ENCODE measurements around the gene CUL9. TPM values are rescaled to one million over a fixed set of nuclear protein-coding genes. Genes with fewer than 3 reads are reported as not detected.

The CUL9 gene
- total RNA-seq, 5 donors from 2014 or later (not counting 1 experiment from before 2014, with no cell fraction given): 92.5 to 107 (median 96.5) TPM

DNA sequence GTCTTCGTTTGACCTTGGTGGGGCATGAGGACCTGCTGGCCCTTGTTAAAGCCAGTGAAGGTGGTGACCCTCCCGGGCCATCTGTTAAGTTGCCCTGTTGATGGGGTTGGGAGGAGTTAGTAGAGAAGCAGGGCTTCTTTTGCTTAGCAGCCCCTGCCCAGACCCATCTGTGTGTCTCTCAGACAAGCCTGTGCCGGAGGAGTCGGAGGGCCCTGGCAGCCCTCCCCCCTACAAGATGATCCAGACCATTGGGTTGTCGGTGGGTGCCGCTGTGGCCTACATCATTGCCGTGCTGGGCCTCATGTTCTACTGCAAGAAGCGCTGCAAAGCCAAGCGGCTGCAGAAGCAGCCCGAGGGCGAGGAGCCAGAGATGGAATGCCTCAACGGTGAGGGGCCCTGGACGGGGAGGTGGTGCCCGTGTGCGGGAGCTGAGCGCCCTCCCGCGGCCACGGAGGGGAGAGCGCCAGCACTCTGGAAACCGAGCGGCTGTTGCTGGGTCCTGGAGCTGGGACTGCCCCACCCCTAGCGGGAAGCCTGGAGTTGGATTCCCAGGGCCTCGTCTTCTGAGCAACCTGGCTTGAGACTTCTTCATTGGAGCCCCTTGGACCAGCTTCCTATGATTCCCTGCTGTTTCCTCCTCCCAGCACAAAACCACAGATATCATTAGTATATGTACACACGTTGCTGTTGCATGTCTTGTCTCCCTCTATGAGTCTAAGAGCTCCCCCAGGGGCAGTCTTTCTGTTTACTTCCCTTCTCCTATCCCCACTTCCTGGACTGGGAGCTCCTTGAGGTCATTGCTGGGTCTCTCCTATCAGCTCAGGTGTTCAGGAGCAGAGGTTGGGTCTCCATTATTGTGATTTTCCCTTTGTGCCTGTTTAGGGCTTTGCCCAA is 38.5 kb upstream of the CUL9 start:
- H3K27me3 Mint-ChIP-seq: peaks cover 0 to 3% of the 10 kb centered on the region in 2 donors
- Histone ChIP-seq H3K4me3 (ENCODE audit: control insufficient read depth in 1 of 2, extremely low read depth in 1 of 2, low read length in 1 of 2) (peak overlapping the region; percentile 1 to 50), H3K27me3 (replicated peaks in 1 of 2; ENCODE audit: control insufficient read depth in 2 of 2, extremely low read depth in 1 of 2, insufficient read depth in 2 of 2, low read length in 1 of 2) (peaks cover 0 to 2% of the 10 kb centered on the region in 2 experiments), H3K9me3 (no peaks in the 10 kb centered on the region), H3K4me1 (ENCODE audit: control insufficient read depth in 1 of 2, extremely low read depth in 1 of 2, insufficient read depth in 2 of 2, low read length in 2 of 2) (peaks cover 13 to 29% of the 10 kb centered on the region in 2 experiments), H3K27ac (ENCODE audit: low read length) (peak overlapping the region; percentile 3), H3K36me3 (ENCODE audit: control insufficient read depth in 2 of 2, extremely low read depth in 1 of 2, insufficient read depth in 1 of 2, low read length in 1 of 2) (no peaks in the 10 kb centered on the region)
- H3K27ac Mint-ChIP-seq: no peak overlapping the region
- H3K4me3 Mint-ChIP-seq: peak overlapping the region in 1 of 3 donors; percentile 70
- ATAC-seq (replicated peaks in 1 of 4) (peak; percentile 78 to 97 (median 80)), DNase-seq (peak; percentile 49 to 88 (median 70))
- WGBS (ENCODE audit: insufficient coverage): 17% methylated on average over 23 of the region's 25 CpGs
- no peaks in the 10 kb centered on the region for H3K9me3 Mint-ChIP-seq
- ChIA-PET POLR2A (interaction anchor here (0.6 kb wide), 2 partner anchors 164 to 1189 kb away, joined by 3 to 4 read pairs; partner anchors contain the start of gene PEX6 (in 1 of the 2)), CTCF (interaction anchor here (0.6 to 2.2 kb wide), 18 partner anchors 26 to 579 kb away, joined by 3 to 14 read pairs (median 3); partner anchors contain the start of genes KLHDC3 (in 1 of the 2), MEA1 (in 1 of the 2), RPL7L1 (in 1 of the 2) and UBR2 (in 1 of the 2))
- no peaks in the 10 kb centered on the region for H3K36me3 Mint-ChIP-seq
- peaks cover 13 to 28% (median 15%) of the 10 kb centered on the region in 3 donors for H3K4me1 Mint-ChIP-seq

DNA sequence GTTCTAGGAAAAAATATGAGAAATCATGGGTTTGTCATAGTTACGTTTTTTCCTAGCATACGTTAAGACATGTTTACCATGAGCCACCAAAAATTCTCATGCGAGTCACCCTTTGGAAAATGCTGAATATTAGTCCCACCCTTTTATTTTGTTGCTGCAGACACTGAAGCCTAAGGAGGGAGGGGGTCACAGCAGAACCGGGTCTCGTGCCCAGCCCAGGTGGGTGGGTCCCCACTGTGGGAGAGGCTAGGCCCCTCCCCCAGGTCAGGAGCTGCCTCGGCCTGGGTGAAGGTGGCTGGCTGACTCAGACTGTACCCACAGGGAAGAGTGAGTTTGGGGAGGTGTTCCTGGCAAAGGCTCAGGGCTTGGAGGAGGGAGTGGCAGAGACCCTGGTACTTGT is 37.1 kb upstream of the CUL9 start:
- DNase-seq: no peak

DNA sequence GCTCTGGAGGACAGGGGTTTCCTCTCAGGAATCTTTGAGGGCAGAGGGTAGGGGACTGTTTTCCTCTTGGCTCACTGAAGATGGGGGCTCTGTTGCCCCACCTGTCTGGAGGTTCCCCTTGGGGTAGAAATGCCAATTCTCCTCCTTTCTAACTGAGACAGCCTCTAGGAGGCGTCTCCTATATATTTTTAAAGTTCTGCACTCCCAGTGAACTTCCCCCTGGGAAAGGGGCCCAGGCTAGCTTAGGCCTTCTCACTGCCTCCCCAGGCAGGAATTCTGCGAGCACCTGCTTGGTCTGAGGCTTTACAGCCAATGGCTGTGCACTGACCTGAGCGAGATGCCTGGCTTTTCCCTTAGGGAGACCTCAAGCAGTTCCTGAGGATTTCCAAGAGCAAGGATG is 35.7 kb upstream of the CUL9 start:
- ChIA-PET CTCF (no interaction called here), POLR2A (no interaction called here)
- H3K9me3 Mint-ChIP-seq: no peaks in the 10 kb centered on the region
- no peak overlapping the region for H3K27ac ChIP-seq (ENCODE audit: low read length)
- no peaks in the 10 kb centered on the region for H3K36me3 Mint-ChIP-seq
- H3K27ac Mint-ChIP-seq: no peak overlapping the region
- 60% methylated on average over 2 of the region's 3 CpGs for WGBS (ENCODE audit: insufficient coverage)
- peaks cover 13 to 29% of the 10 kb centered on the region in 2 experiments for H3K4me1 ChIP-seq (ENCODE audit: control insufficient read depth in 1 of 2, extremely low read depth in 1 of 2, insufficient read depth in 2 of 2, low read length in 2 of 2)
- peaks cover 0 to 3% of the 10 kb centered on the region in 2 donors for H3K27me3 Mint-ChIP-seq
- H3K27me3 ChIP-seq (replicated peaks in 1 of 2; ENCODE audit: control insufficient read depth in 2 of 2, extremely low read depth in 1 of 2, insufficient read depth in 2 of 2, low read length in 1 of 2): peaks cover 0 to 2% of the 10 kb centered on the region in 2 experiments
- H3K4me1 Mint-ChIP-seq: peaks cover 13 to 24% (median 15%) of the 10 kb centered on the region in 3 donors
- ATAC-seq (replicated peaks in 1 of 4): no peak
- DNase-seq: no peak
- no peaks in the 10 kb centered on the region for H3K9me3 ChIP-seq
- H3K4me3 ChIP-seq (ENCODE audit: control insufficient read depth in 1 of 2, extremely low read depth in 1 of 2, low read length in 1 of 2): no peak overlapping the region
- no peak overlapping the region for H3K4me3 Mint-ChIP-seq
- H3K36me3 ChIP-seq (ENCODE audit: control insufficient read depth in 2 of 2, extremely low read depth in 1 of 2, insufficient read depth in 1 of 2, low read length in 1 of 2): no peaks in the 10 kb centered on the region

More for the DNA sequence above, 37.1 kb upstream of the CUL9 start:
- Histone ChIP-seq H3K36me3 (ENCODE audit: control insufficient read depth in 2 of 2, extremely low read depth in 1 of 2, insufficient read depth in 1 of 2, low read length in 1 of 2) (no peaks in the 10 kb centered on the region), H3K4me1 (ENCODE audit: control insufficient read depth in 1 of 2, extremely low read depth in 1 of 2, insufficient read depth in 2 of 2, low read length in 2 of 2) (peaks cover 13 to 29% of the 10 kb centered on the region in 2 experiments), H3K9me3 (no peaks in the 10 kb centered on the region), H3K4me3 (ENCODE audit: control insufficient read depth in 1 of 2, extremely low read depth in 1 of 2, low read length in 1 of 2) (no peak overlapping the region), H3K27ac (ENCODE audit: low read length) (no peak overlapping the region), H3K27me3 (replicated peaks in 1 of 2; ENCODE audit: control insufficient read depth in 2 of 2, extremely low read depth in 1 of 2, insufficient read depth in 2 of 2, low read length in 1 of 2) (peaks cover 0 to 2% of the 10 kb centered on the region in 2 experiments)
- ChIA-PET CTCF (no interaction called here), POLR2A (no interaction called here)
- Mint-ChIP-seq H3K4me1 (peaks cover 13 to 28% (median 15%) of the 10 kb centered on the region in 3 donors), H3K9me3 (no peaks in the 10 kb centered on the region), H3K36me3 (no peaks in the 10 kb centered on the region), H3K27ac (no peak overlapping the region), H3K27me3 (peaks cover 0 to 3% of the 10 kb centered on the region in 2 donors), H3K4me3 (no peak overlapping the region)
- ATAC-seq (replicated peaks in 1 of 4): no peak
- WGBS (ENCODE audit: insufficient coverage): 58% methylated on average over 3 of the region's 6 CpGs

DNA sequence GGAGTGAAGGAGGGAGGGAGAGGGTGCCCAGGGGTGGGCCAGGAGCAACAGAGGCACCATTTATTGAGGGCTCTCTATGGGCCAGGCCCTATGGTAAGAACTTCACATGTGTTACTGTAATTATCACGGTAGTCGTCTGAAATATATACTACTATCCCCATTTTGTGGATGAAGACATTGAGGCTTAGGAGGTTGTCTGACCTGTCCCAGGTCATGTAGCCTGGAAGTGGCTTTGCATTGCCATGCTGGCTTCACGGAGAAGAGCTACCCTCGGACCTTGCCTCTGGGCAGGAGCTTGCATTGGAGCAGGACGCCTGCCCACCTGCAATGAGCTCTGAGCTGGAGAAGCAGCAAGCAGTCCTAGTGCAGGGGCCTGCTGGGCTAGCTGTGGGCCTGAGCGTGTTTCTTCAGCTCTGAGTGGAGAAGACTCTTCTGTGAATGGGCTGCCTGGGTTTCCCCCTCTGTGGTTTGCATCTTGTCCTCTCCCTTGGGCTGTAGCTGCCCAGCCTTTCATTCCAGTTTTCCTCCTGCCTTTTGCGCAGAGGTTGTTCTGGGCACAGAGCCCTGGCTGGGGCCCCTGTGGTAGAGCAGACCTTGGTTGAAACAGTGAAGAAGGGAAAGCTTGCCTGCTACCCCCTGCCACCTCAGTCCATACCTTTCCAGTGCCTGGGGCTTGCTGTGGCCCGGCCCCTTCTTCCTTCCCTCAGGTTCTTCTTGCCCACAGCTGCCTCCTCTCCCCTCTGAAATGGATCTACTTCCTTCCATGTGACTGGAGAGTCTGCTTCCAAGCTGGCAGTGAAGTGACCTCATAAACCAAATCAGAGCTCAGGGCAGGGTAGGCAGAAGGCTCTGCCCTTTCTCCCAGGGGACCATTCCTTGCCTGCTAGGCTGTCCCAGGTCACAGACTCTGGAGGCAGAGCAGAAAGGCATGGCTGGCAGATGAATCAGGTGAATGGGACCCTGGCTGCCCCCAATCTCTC is 35.0 kb upstream of the CUL9 start:
- no peak overlapping the region for H3K4me3 Mint-ChIP-seq
- peaks cover 0 to 2% of the 10 kb centered on the region in 2 experiments for H3K27me3 ChIP-seq (replicated peaks in 1 of 2; ENCODE audit: control insufficient read depth in 2 of 2, extremely low read depth in 1 of 2, insufficient read depth in 2 of 2, low read length in 1 of 2)
- peaks cover 13 to 22% of the 10 kb centered on the region in 2 experiments for H3K4me1 ChIP-seq (ENCODE audit: control insufficient read depth in 1 of 2, extremely low read depth in 1 of 2, insufficient read depth in 2 of 2, low read length in 2 of 2)
- no peaks in the 10 kb centered on the region for H3K9me3 ChIP-seq
- H3K4me3 ChIP-seq (ENCODE audit: control insufficient read depth in 1 of 2, extremely low read depth in 1 of 2, low read length in 1 of 2): no peak overlapping the region
- 88% methylated on average over 4 of the region's 8 CpGs for WGBS (ENCODE audit: insufficient coverage)
- H3K36me3 ChIP-seq (ENCODE audit: control insufficient read depth in 2 of 2, extremely low read depth in 1 of 2, insufficient read depth in 1 of 2, low read length in 1 of 2): no peaks in the 10 kb centered on the region
- no peaks in the 10 kb centered on the region for H3K9me3 Mint-ChIP-seq
- H3K27ac Mint-ChIP-seq: no peak overlapping the region
- DNase-seq: no peak
- ChIA-PET POLR2A (no interaction called here), CTCF (interaction anchor here in 1 of 2 donors (0.8 kb wide), 1 partner anchor 11 kb away, joined by 3 read pairs; no protein-coding TSS in a partner anchor)
- no peaks in the 10 kb centered on the region for H3K36me3 Mint-ChIP-seq
- ATAC-seq (replicated peaks in 1 of 4): no peak
- peaks cover 0 to 3% of the 10 kb centered on the region in 2 donors for H3K27me3 Mint-ChIP-seq
- H3K4me1 Mint-ChIP-seq: peaks cover 13 to 20% (median 14%) of the 10 kb centered on the region in 3 donors
- H3K27ac ChIP-seq (ENCODE audit: low read length): no peak overlapping the region

DNA sequence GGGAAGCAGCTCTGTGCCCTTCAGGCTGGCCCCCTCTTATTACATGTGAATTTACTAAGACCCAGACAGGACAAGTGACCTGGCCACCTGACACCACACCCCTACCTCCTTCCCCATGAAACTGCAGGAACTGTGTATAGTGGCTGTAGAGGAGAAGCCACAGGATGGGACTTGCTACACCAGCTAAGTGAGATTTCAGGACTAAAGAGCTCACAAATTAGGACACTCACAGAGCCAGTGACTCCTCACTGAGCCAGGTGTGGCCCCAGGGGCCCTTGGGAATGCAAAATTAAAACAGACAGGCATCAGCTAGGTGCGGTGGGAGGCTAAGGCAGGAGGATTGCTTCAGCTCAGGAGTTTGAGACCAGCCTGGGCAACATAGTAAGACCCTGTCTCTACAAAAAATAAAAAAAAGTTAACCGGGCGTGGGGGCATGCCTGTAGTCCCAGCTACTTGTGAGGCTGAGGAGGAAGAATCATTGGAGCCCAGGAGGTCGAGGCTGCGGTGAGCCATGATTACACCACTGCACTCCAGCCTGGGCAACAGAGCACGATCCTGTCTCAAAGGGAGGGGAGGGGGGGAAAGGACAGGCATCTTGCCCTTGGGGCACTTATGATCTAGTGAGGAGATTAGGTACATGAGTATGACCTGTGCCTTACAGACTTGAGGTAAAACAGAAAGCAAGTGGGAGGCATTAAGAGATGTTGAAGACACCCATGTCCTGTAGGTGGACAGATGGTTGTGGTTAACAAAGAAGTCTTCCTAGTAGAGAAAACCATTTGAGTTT is 34.1 kb upstream of the CUL9 start:
- WGBS (ENCODE audit: insufficient coverage): 83% methylated on average over 2 of the region's 6 CpGs
- H3K36me3 Mint-ChIP-seq: no peaks in the 10 kb centered on the region
- ChIA-PET CTCF (interaction anchor here (0.6 to 0.8 kb wide), 2 partner anchors 10 to 133 kb away, joined by 3 read pairs; no protein-coding TSS in a partner anchor), POLR2A (no interaction called here)
- no peak overlapping the region for H3K4me3 Mint-ChIP-seq
- no peak overlapping the region for H3K4me3 ChIP-seq (ENCODE audit: control insufficient read depth in 1 of 2, extremely low read depth in 1 of 2, low read length in 1 of 2)
- H3K27me3 Mint-ChIP-seq: peaks cover 0 to 3% of the 10 kb centered on the region in 2 donors
- H3K4me1 Mint-ChIP-seq: peaks cover 7 to 13% (median 10%) of the 10 kb centered on the region in 3 donors
- H3K27ac Mint-ChIP-seq: no peak overlapping the region
- H3K9me3 ChIP-seq: no peaks in the 10 kb centered on the region
- ATAC-seq (replicated peaks in 1 of 4): no peak
- H3K27ac ChIP-seq (ENCODE audit: low read length): no peak overlapping the region
- H3K27me3 ChIP-seq (replicated peaks in 1 of 2; ENCODE audit: control insufficient read depth in 2 of 2, extremely low read depth in 1 of 2, insufficient read depth in 2 of 2, low read length in 1 of 2): peaks cover 0 to 2% of the 10 kb centered on the region in 2 experiments
- no peaks in the 10 kb centered on the region for H3K9me3 Mint-ChIP-seq
- peaks cover 7 to 13% of the 10 kb centered on the region in 2 experiments for H3K4me1 ChIP-seq (ENCODE audit: control insufficient read depth in 1 of 2, extremely low read depth in 1 of 2, insufficient read depth in 2 of 2, low read length in 2 of 2)
- H3K36me3 ChIP-seq (ENCODE audit: control insufficient read depth in 2 of 2, extremely low read depth in 1 of 2, insufficient read depth in 1 of 2, low read length in 1 of 2): no peaks in the 10 kb centered on the region
- no peak for DNase-seq

Data from T-cell (primary cell).